Muscle of leg (tissue), 16 donors: ENCODE data around the gene SIKE1. TPM values are rescaled to one million over a fixed set of nuclear protein-coding genes. Genes with fewer than 3 reads are reported as not detected.
"Not testable (repeated sequence)": the region's sequence is repeated elsewhere in the genome, so short reads cannot be mapped to it uniquely, and the experiment has no call there.

Experiments used
- DNase-seq: peaks from one replicate; pipeline ENCODE4 v3.0.0; 2013
- H3K27ac ChIP-seq: one replicate; pipeline ENCODE4 v1.5.1; 2013; ENCODE audit warnings: mild to moderate bottlenecking, low read length, control low read depth
- H3K27me3 ChIP-seq: one replicate; pipeline ENCODE4 v1.6.1; 2013; ENCODE audit warnings: low read length; ENCODE audit not compliant: control insufficient read depth, insufficient read depth
- H3K36me3 ChIP-seq: one replicate; pipeline ENCODE4 v1.6.1; 2013; ENCODE audit warnings: low read length; ENCODE audit not compliant: control insufficient read depth, insufficient read depth
- H3K4me1 ChIP-seq: one replicate; pipeline ENCODE4 v1.6.1; 2013; ENCODE audit warnings: low read length; ENCODE audit not compliant: control insufficient read depth, insufficient read depth
- H3K4me3 ChIP-seq: one replicate; pipeline ENCODE4 v1.5.1; 2013; ENCODE audit warnings: low read length, control low read depth
- H3K9me3 ChIP-seq: replicated peaks from 2 replicates; pipeline ENCODE4 v1.6.1; 2013; ENCODE audit warnings: low read depth, low read length; ENCODE audit not compliant: control insufficient read depth
- WGBS: methylation state at CpG from one replicate; pipeline ENCODE4 v1.1.5; 2013; ENCODE audit warnings: missing lambda C conversion rate; ENCODE audit not compliant: insufficient coverage; 5-methylcytosine and 5-hydroxymethylcytosine counted together
- long read RNA-seq, 11 donors: transcript quantifications; one replicate each; lab custom pipeline, GENCODE V29; 2026
- polyA plus RNA-seq, 8 donors: library from polyadenylated mRNA; unstranded; fragments of 120-200 nt; gene quantifications; one replicate each; pipeline versions ENCODE4 v1.2.1 to v1.2.3, GENCODE V29; 2013; ENCODE audit warnings: inconsistent platforms in 1 of 8, low replicate concordance in 1 of 8; ENCODE audit not compliant: insufficient read length in 8 of 8, insufficient read depth in 1 of 8
- total RNA-seq: library from RNA; stranded (reverse); fragments of 120-200 nt; gene quantifications from one replicate; pipeline ENCODE4 v1.2.4, GENCODE V29; 2013

Gene SIKE1
- 60.4 TPM for total RNA-seq
- 10 to 100 TPM; 18.7 to 34.2 (median 27.1) TPM for polyA plus RNA-seq
- long read RNA-seq, donor 1: 0 reads
- long read RNA-seq, donor 2: 0 reads
- long read RNA-seq, donor 3, partial matches to known transcripts: 0 of 9 reads
- long read RNA-seq, donor 3, other reads (novel, unspliced or antisense): 0 of 9 reads
- long read RNA-seq, donor 4, partial matches to known transcripts: 0 of 6 reads
- long read RNA-seq, donor 4, other reads (novel, unspliced or antisense): 0 of 6 reads
- long read RNA-seq, donor 5, full-length matches to known transcripts: 20 of 20 reads
- long read RNA-seq, donor 5, partial matches to known transcripts: 0 of 20 reads
- long read RNA-seq, donor 5, other reads (novel, unspliced or antisense): 0 of 20 reads
- long read RNA-seq, donor 6, transcript SIKE1-201 (5 exons, 2,190 nt): major isoform, 5 of 12 reads
- long read RNA-seq, donor 6, partial matches to known transcripts: 0 of 12 reads
- long read RNA-seq, donor 6, other reads (novel, unspliced or antisense): 0 of 12 reads
- long read RNA-seq, donor 7, transcript SIKE1-201 (5 exons, 2,190 nt): major isoform, 5 of 14 reads
- long read RNA-seq, donor 7, transcript SIKE1-205 (2 exons, 415 nt): major isoform, 5 of 14 reads
- long read RNA-seq, donor 7, partial matches to known transcripts: 0 of 14 reads
- long read RNA-seq, donor 7, other reads (novel, unspliced or antisense): 0 of 14 reads
- long read RNA-seq, donor 8, full-length matches to known transcripts: 7 of 7 reads
- long read RNA-seq, donor 8, partial matches to known transcripts: 0 of 7 reads
- long read RNA-seq, donor 8, other reads (novel, unspliced or antisense): 0 of 7 reads
- long read RNA-seq, donor 9, full-length matches to known transcripts: 8 of 8 reads
- long read RNA-seq, donor 9, partial matches to known transcripts: 0 of 8 reads
- long read RNA-seq, donor 9, other reads (novel, unspliced or antisense): 0 of 8 reads
- long read RNA-seq, donor 10, full-length matches to known transcripts: 20 of 20 reads
- long read RNA-seq, donor 10, partial matches to known transcripts: 0 of 20 reads
- long read RNA-seq, donor 10, other reads (novel, unspliced or antisense): 0 of 20 reads
- long read RNA-seq, donor 11, transcript SIKE1-208 (3 exons, 470 nt): major isoform, 6 of 17 reads
- long read RNA-seq, donor 11, transcript SIKE1-201 (5 exons, 2,190 nt): major isoform, 6 of 17 reads
- long read RNA-seq, donor 11, partial matches to known transcripts: 0 of 17 reads
- long read RNA-seq, donor 11, other reads (novel, unspliced or antisense): 0 of 17 reads

DNA sequence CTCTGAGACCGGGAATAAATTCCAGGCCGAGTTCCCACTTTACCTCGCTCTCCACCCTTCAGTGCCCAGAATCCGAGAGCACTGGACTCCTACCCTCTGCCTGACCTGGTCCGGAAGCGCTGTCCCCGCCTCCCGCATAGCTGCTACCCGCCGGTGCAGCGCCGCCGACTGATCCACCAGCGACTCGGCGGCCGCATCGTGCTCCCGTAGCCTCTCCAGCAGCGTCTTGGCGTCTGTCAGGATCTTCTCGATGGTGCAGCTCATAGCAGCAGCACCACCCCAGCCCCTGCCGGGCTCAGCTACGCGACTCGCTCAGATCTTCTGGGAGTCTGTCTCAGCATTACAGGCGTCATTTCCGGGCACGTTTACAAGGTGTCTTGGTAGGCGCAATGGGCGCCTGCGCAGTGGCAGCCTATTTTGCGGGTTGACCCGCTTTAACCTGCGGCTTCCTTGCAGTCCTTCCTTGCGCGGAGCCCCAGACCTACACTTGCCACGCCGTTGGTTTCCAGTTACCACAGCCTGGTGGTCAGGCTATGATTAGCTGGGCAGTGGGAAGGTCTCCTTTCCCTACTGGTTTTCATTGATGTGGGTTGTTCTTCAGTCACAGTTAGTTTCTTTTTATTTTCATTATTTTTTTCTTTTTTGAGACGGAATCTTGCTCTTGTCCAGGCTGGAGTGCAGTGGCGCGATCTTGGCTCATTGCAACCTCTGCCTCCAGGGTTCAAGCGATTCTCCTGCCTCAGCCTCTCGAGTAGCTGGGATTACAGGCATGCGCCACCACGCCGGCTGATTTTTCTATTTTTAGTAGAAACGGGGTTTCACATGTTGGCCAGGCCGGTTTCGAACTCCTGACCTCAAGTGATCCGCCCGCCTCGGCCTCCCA is at the start of gene SIKE1:
TSS of gene SIKE1 (minus strand) at position 342 of the 883 bp plus-strand sequence. CDS start at position 264, 78 bp downstream.
- Histone ChIP-seq H3K36me3 (peaks cover 9% of the 10 kb centered on the region), H3K27me3 (no peaks in the 10 kb centered on the region), H3K9me3 (no peaks in the 10 kb centered on the region), H3K4me3 (peak within 1 kb of the TSS; percentile 93), H3K4me1 (peaks cover 4% of the 10 kb centered on the region), H3K27ac (peak within 1 kb of the TSS; percentile 93)
- 17% methylated on average over 47 of the region's 53 CpGs for WGBS
- peak; percentile 97 for DNase-seq

DNA sequence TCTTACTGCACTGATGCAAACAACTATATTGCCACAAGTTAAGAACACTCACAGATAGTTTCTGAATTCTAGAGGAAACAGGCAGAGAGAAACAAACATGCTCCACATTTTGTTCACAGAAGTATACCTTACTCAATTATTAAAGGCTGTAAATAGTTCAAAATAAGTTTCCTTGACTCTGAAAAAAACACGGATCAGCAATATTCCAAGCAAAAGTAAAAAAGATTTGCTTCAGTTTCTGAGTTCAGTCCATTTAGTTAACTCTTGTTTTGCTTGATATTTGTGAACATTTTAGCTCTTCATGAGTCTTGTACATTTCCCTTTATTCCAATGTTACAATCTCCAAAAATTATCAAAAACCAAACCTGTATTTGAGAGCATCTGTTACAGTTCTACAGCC is 49.6 kb upstream of the SIKE1 start:
- WGBS: no CpG with 5 or more reads among the region's 1 CpG
- not testable (repeated sequence) for H3K9me3 ChIP-seq, H3K4me1 ChIP-seq, H3K27ac ChIP-seq, H3K27me3 ChIP-seq, H3K4me3 ChIP-seq, H3K36me3 ChIP-seq, DNase-seq

DNA sequence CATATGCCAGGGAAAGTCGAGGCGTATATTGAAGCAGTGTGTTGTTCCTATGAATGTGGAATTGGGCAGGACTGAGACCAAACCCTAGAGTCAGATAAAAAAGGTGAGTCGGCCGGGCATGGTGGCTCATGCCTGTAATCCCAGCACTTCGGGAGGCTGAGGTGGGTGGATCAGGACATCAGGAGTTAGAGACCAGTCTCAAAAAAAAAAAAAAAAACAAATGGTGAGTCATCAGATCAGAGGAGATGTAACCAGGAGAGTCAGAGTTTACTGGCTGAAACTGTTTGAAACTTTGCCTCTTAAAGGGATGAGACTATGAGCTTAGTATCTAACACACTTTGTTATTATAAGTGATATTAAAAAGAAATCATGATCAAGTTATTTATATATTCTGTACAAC is 47.8 kb upstream of the SIKE1 start:
- no peak overlapping the region for H3K4me3 ChIP-seq
- 86% methylated on average over 5 of the region's 5 CpGs for WGBS
- H3K4me1 ChIP-seq: no peaks in the 10 kb centered on the region
- no peaks in the 10 kb centered on the region for H3K9me3 ChIP-seq
- H3K36me3 ChIP-seq: no peaks in the 10 kb centered on the region
- no peaks in the 10 kb centered on the region for H3K27me3 ChIP-seq
- DNase-seq: no peak
- no peak overlapping the region for H3K27ac ChIP-seq

- no peaks in the 10 kb centered on the region for H3K9me3 ChIP-seq
- no peak overlapping the region for H3K4me3 ChIP-seq
Observed at GRCh38 chr1:114821978-114822377, 41.5 kb upstream of the SIKE1 start.

DNA sequence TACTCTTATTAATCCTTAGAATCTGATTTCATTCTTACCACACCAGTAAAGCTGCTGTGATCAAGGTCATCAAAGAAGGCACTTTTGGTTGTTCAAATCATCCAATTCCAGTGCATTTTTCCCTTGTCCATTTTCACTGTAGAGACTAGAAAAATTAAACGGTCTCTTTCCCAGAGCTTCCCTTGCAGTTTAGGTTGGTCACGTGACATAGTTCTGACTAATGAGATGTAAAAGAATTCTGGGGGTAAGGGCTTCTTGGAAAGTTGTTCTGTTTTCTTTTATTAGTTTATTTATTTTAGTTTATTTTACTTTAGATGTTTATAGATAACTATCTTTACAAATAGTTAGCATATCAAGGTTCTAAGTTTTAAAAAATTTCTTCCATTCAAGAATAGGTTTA is 39.9 kb upstream of the SIKE1 start:
- Histone ChIP-seq H3K36me3 (no peaks in the 10 kb centered on the region), H3K27me3 (no peaks in the 10 kb centered on the region), H3K4me1 (no peaks in the 10 kb centered on the region), H3K4me3 (no peak overlapping the region), H3K27ac (no peak overlapping the region), H3K9me3 (no peaks in the 10 kb centered on the region)
- DNase-seq: no peak
- whole genome bisulfite sequencing: no CpG with 5 or more reads among the region's 2 CpGs

More at GRCh38 chr1:114821978-114822377, 41.5 kb upstream of the SIKE1 start:
- no peak for DNase-seq
- H3K4me1 ChIP-seq: no peaks in the 10 kb centered on the region
- no peaks in the 10 kb centered on the region for H3K36me3 ChIP-seq
- no peaks in the 10 kb centered on the region for H3K27me3 ChIP-seq
- no peak overlapping the region for H3K27ac ChIP-seq

DNA sequence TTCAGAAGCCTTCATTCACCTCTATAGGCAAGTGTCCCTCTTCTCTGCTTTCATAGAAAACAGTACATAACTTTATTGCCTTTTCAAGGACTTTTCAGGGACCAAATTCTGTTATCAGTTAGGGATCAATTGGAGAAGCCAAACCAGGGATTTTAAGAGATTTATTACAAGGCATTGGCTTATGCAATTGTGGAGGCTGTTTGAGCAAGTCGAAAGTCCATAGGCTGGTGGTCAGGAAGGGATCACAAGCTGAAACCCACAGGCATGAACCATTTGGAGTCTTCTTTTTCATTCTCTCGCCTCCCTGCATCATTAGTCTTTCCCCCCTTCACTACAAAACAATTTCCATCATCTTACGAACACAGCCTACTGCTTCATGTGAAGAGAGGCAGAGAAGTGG is 39.4 kb upstream of the SIKE1 start:
- no CpG with 5 or more reads among the region's 3 CpGs for WGBS
- Histone ChIP-seq H3K27me3 (no peaks in the 10 kb centered on the region), H3K9me3 (no peaks in the 10 kb centered on the region), H3K4me1 (no peaks in the 10 kb centered on the region), H3K4me3 (no peak overlapping the region), H3K36me3 (no peaks in the 10 kb centered on the region), H3K27ac (no peak overlapping the region)
- no peak for DNase-seq

DNA sequence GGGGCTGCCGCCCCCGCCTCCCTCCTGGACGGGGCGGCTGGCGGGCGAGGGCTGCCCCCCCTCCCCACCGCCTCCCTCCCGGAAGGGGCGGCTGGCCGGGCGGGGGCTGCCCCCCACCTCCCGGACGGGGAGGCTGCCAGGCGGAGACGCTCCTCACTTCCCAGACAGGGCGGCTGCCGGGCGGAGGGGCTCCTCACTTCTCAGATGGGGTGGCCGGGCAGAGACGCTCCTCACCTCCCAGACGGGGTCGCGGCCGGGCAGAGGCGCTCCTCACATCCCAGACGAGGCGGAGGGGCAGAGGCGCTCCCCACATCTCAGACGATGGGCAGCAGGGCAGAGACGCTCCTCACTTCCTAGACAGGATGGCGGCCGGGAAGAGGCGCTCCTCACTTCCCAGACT is 24.0 kb upstream of the SIKE1 start:
- not testable (repeated sequence) for H3K4me3 ChIP-seq, H3K27ac ChIP-seq, DNase-seq, H3K27me3 ChIP-seq, H3K36me3 ChIP-seq, H3K9me3 ChIP-seq, H3K4me1 ChIP-seq
- WGBS: 96% methylated on average over 9 of the region's 33 CpGs

GRCh38 chr1:114803001-114803400 is 22.5 kb upstream of the SIKE1 start:
- no peaks in the 10 kb centered on the region for H3K36me3 ChIP-seq
- H3K27ac ChIP-seq: no peak overlapping the region
- no CpG with 5 or more reads among the region's 3 CpGs for WGBS
- peak; percentile 4 for DNase-seq
- H3K4me3 ChIP-seq: no peak overlapping the region
- H3K9me3 ChIP-seq: no peaks in the 10 kb centered on the region
- no peaks in the 10 kb centered on the region for H3K4me1 ChIP-seq
- H3K27me3 ChIP-seq: peaks cover 1% of the 10 kb centered on the region

DNA sequence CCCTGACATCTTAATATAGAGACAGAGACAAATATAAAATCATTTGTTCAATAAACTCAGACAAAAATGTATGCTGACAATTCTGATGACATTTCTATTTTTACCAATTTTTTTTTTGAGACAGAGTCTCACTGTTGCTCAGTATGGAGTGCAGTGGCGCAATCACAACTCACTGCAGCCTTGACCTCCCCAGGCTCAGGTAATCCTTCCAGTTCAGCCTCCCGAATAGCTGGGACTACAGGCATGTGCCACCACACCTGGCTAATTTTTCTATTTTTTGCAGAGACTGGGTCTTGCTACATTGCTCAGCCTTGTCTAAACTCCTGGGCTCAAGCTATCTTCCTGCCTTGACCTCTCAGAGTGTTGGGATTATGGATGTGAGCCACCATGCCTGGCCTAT is 13.6 kb upstream of the SIKE1 start:
- Histone ChIP-seq H3K4me3 (no peak overlapping the region), H3K4me1 (no peaks in the 10 kb centered on the region), H3K27me3 (peaks cover 3% of the 10 kb centered on the region), H3K36me3 (no peaks in the 10 kb centered on the region), H3K9me3 (no peaks in the 10 kb centered on the region), H3K27ac (no peak overlapping the region)
- DNase-seq: no peak
- WGBS: 80% methylated on average over 2 of the region's 2 CpGs
